HEK293T (cell line): ENCODE data around the gene SPA17.

Experiments
- ARNT ChIP-seq: fragments of 450-650 bp; IDR thresholded peaks from 2 replicates; pipeline ENCODE4 v1.6.1; 2017; ENCODE audit warnings: mild to moderate bottlenecking
- BHLHE40 ChIP-seq: fragments of 450-650 bp; IDR thresholded peaks from 2 replicates; pipeline ENCODE4 v1.6.1; 2016; ENCODE audit warnings: mild to moderate bottlenecking, moderate library complexity, borderline replicate concordance
- ELF4 ChIP-seq: fragments of 450-650 bp; IDR thresholded peaks from 2 replicates; pipeline ENCODE4 v1.6.1; 2017; ENCODE audit warnings: antibody characterized with exemption
- NFRKB ChIP-seq: fragments of 450-650 bp; IDR thresholded peaks from 2 replicates; pipeline ENCODE4 v1.6.1; 2016; ENCODE audit warnings: mild to moderate bottlenecking, moderate library complexity
- TF ChIP-seq, protein P1 (sequence below): fragments of 450-650 bp; IDR thresholded peaks from 2 replicates; pipeline ENCODE4 v1.6.1; 2016

GRCh38 chr11:124644426-124645280, 29.1 kb upstream of the SPA17 start:
- TF ChIP-seq BHLHE40 (no peak), ELF4 (no peak), NFRKB (no peak), ARNT (no peak)
- TF ChIP-seq, protein P1, sequence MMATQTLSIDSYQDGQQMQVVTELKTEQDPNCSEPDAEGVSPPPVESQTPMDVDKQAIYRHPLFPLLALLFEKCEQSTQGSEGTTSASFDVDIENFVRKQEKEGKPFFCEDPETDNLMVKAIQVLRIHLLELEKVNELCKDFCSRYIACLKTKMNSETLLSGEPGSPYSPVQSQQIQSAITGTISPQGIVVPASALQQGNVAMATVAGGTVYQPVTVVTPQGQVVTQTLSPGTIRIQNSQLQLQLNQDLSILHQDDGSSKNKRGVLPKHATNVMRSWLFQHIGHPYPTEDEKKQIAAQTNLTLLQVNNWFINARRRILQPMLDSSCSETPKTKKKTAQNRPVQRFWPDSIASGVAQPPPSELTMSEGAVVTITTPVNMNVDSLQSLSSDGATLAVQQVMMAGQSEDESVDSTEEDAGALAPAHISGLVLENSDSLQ: no peak
